ENCODE results near the gene SHROOM3.
"Not testable (repeated sequence)": the region's sequence is repeated elsewhere in the genome, so short reads cannot be mapped to it uniquely, and the experiment has no call there.

Gene SHROOM3

DNA sequence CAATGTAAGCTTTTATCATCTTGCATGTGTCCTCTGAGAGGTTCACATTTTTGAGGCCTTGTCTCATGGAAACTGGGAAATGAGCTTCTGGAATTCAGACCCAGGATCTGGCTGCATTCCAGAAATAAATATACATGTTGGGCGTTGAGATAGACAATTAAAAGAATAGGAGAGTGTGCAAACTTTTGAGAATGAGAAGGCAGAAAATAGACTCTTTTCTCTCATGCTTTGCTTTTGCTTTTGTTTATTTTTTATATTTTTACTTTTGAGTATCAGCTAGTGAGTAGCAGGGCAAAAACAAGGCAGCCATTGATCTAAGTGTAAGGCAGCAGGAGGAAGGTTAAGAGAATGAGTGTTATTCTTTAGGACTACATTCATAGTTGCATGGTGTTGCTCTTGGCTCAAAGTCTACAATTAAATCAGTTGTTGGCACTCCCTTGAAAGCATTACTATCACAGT lies 12.4 kb downstream of the SHROOM3 start:
- no peak for DNase-seq

DNA sequence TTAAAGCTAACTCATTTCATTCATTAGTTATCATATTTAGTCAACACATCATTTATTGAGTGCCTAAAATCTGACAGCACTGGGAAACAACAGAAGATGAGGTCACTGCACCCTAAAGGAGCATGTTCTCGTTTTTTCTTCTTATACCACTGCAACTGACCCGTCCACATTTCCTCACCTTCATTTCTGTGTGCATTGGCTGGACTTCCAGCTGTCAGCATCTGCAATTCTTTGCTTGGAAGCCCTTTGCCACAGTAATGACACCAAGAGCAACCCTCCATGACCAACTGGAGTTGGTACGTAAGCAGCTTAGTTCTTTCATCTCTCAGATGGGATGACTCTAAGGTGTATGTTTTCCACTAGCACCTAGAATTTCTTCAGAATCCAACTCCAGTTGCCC lies 13.2 kb downstream of the SHROOM3 start:
- DNase-seq, result no peak

DNA sequence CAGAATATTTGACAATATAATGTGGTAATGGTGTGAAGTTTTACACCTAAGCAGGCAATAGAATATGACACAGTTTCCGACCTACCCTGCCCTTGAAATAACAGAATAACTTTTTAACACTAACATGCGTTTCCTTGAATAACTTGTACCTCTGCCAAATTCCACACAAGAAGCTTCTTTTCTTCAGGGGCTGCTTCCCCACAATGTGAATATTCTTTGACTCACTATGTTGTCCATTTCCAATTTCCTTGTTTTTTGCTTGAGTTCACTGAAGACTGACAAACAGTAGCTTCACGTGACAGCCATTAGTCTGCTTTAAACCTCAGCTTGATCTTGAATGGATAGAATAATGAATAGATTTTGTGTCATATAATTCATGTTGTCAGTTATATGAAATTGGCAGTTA lies 14.3 kb downstream of the SHROOM3 start:
- no peak for DNase-seq

DNA sequence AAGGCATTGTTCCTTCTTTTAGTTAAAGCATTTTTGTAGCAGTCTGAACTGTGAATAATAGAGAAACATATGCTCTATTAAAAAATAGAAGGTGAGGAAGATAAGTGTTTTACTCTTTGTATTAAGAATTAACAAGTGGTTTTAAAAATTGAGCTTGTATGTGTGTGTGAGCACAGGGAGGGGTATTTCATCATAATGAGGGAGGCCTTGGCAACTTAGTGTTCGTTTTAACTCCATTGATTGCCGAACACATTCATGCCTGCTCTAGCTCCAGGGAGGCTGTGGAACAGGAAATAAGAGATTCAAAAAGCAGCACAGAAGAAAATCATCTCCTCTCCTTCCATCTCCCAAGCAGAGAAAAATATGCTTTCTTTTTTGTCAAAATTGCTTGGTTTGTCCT lies 14.8 kb downstream of the SHROOM3 start:
- DNase-seq, result no peak

- DNase-seq, result no peak
Measured at GRCh38 chr4:76453232-76453631, 18.2 kb downstream of the SHROOM3 start.

GRCh38 chr4:76454073-76454472 lies 19.0 kb downstream of the SHROOM3 start:
- DNase-seq, result not testable (repeated sequence)

DNA sequence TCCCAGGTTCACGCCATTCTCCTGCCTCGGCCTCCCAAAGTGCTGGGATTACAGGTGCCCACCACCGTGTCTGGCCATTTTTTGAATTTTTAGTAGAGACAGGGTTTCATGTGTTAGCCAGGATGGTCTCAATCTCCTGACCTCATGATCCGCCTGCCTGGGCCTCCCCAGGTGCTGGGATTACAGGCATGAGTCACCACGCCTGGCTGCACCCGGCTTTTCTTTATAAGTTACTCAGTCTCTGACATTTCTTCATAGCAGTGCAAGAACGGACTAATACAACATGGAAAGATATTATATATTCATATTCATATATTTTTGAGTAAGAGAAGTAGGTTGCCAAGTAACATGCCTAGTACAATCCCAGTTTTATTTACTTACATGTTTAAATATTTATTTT lies 22.9 kb downstream of the SHROOM3 start:
- DNase-seq, result no peak

DNA sequence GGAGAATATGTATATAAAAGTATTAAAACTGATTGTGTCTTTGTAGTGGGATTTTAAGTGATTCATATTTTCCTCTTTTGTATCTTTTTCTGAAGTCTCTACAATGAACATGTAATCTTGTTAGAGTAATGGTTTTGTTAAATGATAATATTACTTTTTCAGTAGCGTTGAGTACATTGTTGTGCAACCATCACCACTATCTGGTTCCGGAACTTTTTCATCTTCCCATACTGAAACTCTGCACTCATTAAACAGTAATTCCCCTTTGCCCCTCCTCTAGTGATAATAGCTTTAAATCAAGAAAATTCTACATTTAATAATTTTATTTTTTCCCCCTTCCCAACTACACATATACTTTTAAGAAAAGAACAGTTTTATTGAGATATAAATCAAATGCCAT lies 23.3 kb downstream of the SHROOM3 start:
- no peak for DNase-seq

DNA sequence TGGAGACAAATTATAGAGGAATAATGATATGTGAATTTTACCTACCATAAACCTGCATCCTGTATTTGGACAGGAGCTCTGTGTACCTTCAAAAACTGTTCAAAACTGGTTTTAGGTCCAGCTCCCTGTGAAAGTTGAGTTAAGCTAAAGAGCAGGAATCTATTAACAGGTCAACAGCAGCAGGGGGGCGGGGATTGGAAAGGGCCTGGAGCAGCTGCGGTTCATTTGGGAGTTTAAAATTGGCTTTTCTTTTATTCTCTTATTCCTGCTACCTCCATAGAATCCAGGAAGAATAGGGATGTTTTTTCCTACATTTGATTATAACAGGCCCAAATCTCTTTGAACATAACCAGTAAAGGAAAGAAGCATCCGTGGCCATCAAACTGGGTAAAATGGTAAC lies 23.8 kb downstream of the SHROOM3 start:
- DNase-seq, result no peak

DNA sequence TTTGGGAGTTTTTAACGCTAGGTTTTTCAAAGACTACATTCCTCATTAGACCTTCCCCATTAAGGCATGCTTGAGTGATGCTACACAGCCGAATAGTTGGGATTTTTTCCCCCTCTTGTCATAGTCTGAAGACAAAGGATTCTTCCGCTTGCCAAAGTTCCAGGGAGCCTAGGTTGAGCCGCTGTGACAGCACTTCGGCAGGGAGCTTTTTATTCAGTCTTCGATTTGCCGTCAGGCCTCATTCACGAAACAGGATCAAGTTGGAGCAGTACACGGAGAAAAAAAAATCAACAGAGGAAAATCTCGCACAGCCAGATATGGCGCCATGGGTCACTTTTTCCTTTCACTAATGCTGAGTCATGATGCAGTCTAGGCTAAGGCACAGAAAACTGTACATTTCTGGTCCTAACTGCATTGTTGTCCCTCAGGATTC lies 24.3 kb downstream of the SHROOM3 start:
- no peak for DNase-seq

- no peak for DNase-seq
Measured at GRCh38 chr4:76463568-76463967, 28.5 kb downstream of the SHROOM3 start.

DNA sequence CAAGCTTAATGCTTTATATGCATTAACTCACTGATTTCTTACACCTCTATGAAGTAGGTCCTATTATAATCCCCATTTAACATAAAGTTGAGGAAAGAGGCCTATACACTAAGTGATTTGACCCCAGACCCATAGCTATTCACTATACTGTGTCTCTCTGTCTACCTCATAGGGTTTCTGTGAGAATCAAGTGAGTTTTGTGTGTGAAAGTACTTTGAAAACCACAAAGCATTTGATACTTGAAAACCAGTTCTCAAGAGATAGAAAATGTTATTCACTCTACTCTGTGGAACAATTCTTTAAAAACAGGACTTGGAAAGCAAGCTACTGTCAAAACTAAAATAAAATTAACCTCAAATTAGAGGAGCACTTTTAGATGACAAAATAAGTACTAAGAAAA lies 35.0 kb downstream of the SHROOM3 start:
- no peak for DNase-seq

- no peak for DNase-seq
Measured at GRCh38 chr4:76470532-76470931, 35.5 kb downstream of the SHROOM3 start.

GRCh38 chr4:76476571-76476970 lies 41.5 kb downstream of the SHROOM3 start:
- DNase-seq, result no peak

GRCh38 chr4:76484654-76485053 lies 49.6 kb downstream of the SHROOM3 start:
- no peak for DNase-seq

GRCh38 chr4:76485450-76485849 lies 50.4 kb downstream of the SHROOM3 start:
- DNase-seq, result no peak

- no peak for DNase-seq
Measured at GRCh38 chr4:76486588-76487276, 51.7 kb downstream of the SHROOM3 start.

DNA sequence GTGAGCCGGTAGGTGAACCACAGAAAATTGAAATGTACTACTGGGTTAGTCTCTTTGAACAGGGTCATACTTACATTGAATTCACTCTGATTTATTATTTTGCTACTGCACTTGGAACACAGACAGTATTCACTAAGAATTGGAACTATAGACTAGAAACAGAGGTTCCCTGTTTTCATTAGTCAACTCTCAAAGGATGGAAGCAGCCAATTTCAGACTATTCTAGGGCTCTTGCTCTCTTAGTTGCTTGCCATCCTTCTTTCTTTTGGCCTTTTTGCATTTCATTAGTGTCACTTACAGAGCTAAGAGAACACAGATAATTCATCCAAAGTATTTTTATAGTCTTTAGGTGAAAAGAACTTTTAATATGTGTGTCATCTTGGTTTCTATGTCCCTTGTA lies 52.6 kb downstream of the SHROOM3 start:
- DNase-seq, result no peak

- no peak for DNase-seq
Measured at GRCh38 chr4:76488455-76488854, 53.4 kb downstream of the SHROOM3 start.

DNA sequence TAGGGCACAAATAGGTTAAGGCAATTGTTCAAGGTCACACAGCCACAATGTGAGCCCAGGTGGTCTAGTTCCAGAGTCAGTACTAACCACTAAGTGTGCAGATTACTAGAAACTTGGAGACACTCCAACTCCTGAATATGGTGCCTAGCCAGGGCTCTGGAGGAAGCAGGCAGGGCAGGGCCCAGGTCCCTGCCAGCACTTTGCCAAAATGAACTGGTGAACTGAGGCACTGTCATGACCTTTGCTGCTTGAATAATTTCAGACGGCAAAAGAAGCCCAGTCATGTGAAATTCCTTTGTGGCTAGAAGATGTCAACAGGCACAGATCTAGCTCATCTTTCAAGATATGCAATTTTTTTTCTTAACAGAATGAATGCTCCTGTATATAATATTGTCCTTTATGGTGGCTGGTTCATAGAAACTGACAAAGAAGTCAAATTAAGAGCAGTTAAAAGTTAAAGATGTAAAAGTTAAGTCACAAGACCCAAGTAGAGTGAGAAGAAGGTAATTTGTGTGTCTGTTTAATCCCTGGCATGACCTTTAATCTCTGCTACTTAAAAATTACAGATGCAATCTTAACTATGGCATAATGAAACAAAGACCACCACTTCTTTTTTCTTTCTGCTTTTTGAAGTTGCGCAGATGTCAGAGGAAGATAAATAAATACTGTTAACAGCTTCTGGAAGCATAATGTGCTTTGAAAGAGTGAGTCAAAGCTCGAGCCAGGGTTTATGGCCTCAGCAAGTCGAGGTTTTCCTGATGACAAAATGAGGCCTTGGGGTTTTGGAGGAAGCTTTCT lies 54.1 kb downstream of the SHROOM3 start:
- no peak for DNase-seq

GRCh38 chr4:76489686-76490161 lies 54.7 kb downstream of the SHROOM3 start:
- no peak for DNase-seq

- no peak for DNase-seq
Measured at GRCh38 chr4:76492055-76492454, 57.0 kb downstream of the SHROOM3 start.

DNA sequence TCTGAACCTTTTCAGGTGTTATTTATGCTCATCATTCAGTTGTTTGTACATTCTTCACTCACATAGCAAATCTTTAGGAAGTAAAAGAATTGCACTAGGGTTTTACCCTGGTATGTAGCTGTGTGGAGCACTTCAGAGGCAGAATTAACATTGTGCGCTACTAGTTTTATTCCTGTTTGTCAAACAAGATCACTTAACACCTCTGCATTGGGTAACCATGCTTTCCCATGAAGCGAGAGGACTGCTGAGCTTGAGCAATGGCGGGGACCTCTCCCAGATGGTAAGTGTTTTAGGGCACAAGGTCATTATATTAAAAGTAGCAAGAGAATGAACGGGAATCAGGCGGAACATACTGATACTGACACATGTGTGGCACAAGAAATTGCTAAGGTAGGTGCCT lies 59.2 kb downstream of the SHROOM3 start:
- no peak for DNase-seq

- no peak for DNase-seq
Measured at GRCh38 chr4:76494871-76495590, 60.0 kb downstream of the SHROOM3 start.

All from stimulated activated CD4-positive, alpha-beta T cell treated with anti-CD3 and anti-CD28 coated beads, Interleukin-15, amount 100 ng/mL, for 24 hours (primary cell).